IPS-NIHi7 (cell line): ENCODE results near the gene MAT2B.

Experiments used
- DNase-seq: peaks from one replicate; pipeline ENCODE4 v3.0.0; 2012; ENCODE audit warnings: mixed read lengths; ENCODE audit errors: extremely low spot score

The MAT2B gene

DNA sequence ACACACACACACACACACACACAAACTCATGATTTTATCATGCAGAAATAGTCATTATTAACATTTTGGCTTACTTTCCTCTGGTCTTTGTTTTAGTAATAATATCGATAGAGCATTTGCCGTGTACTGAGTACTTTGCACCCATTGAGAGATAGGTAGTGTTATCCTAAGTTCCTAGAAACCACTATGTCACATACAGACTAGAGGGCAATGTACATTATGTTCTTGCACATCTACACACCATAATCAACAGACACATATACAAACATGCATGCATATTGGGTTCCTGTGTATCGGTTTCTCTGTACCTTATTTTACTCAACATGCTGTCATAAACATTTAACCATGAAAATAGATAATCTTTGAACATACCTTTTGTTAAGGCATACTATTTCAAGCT, 45.7 kb downstream of the MAT2B start:
- DNase-seq: no peak

DNA sequence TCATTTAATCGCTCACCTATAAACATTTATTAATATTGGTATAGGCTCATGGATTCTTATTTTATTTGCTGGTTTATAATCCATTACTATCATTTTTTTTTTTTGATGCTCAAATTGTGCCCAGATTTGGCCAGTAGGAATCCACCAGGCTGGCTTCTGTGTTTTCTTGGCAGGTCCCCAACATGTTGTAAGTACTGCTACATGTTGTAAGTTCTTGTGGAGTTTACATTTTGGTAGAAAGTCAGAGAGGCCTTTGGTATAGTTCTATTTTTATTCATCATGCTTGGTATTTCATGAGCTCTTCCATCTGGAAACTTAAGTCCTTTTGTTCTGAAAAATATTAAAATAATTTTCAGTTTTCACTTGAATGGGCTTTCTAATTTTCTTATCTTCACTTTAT, 47.1 kb downstream of the MAT2B start:
- no peak for DNase-seq

DNA sequence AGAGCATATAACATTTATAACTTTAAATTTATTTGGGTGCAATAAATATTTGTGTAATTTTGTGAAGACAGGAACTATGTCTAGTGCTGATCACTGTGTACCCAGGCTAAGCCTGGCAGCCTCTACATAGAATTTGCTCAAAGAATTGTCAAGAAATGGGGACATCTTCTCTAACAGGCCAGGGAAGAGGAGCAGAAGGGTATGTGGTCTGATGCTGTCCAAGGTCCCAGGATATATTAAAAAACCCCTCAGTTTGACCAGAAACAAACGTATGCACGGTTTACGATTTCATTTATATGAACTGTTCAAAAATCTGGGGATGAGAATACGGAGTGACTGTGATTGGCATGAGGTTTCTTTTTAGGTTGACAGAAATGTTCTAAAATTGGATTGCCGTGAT, 55.9 kb downstream of the MAT2B start:
- DNase-seq: no peak

DNA sequence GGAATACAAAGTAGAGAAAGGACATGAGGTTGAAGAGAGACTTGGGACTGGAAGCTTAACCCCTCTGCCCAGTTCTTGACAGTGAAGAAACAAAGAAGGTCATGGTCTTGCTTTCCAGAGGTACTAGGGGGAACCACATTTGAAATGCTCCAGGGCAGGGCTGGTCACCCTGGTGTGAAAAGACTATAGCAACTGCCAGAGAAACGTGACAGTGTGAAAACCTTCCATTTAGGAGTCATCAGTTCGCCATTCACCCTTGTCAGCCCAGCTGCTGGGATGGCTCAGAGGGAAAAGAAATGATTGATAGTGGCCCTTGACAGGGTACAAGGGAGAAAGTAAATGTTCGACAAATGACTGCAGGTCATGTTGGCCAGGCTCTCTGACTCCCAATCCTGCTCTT, 56.7 kb downstream of the MAT2B start:
- no peak for DNase-seq

DNA sequence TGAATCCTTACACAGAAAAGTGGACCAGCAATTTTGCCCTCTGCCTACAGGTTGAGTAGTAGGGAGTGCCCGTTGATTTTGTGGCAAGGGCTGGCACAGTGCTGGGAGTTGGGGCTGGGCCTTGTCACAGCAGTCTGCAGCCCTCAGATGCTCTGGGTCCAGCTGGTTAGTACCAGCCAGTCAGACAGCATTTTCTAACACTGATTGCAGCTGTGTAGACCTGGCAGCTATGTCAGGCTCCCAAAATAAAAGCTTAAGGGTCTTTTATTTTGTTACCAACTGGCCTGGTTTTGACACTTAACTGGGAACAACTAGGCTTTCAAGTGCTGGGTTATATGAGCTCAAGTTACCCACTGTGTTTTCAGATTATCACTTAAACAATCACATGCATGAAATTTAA, 57.7 kb downstream of the MAT2B start:
- DNase-seq: no peak

DNA sequence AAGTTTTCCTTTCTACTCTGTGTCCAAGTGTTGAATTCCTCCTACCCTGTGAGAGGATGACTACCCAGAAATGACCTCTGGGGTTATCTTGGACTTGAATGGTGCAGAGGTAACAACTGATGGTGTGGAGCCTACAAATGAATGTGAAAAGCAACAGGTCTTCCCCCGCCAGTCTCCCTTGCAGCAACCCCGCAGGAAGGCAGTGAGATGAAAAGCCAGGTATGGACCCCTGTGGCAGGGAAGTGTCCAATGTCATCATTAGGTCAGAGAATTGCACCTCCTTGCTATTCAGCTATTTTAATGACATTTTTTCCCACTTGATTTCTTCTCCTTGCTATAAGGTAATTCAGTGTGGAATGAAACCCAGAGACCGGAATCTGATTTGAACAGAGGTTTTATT, 58.5 kb downstream of the MAT2B start:
- peak; percentile 35 for DNase-seq

DNA sequence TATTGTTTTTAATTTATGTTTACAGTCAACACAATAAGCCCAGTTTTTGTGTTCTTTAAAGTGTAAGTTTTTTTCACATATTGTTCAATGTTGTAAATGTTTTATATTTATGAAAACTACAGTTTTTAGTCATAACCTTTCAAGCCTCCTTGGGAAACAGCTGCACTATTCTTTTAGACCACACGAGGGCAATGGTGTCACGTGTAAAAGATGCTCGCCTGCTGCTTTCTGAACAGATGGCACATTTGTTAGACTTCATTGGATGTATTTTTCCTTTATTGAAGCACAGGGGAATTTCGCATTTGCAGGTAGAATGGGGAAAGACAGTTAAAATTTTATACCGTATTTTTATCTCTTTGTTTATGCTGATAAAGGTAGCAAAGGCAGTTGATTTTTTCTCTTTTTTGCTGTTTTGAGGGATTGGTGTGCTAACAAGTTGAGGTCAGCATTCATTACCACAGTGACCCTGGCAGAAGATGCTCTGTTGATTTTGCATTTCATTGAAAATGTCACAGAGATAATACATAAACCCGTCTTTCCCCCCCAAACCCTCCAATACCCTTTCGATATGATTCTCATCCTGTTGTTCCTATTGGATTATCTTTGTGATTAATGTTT, 59.0 kb downstream of the MAT2B start:
- peak; percentile 33 for DNase-seq

DNA sequence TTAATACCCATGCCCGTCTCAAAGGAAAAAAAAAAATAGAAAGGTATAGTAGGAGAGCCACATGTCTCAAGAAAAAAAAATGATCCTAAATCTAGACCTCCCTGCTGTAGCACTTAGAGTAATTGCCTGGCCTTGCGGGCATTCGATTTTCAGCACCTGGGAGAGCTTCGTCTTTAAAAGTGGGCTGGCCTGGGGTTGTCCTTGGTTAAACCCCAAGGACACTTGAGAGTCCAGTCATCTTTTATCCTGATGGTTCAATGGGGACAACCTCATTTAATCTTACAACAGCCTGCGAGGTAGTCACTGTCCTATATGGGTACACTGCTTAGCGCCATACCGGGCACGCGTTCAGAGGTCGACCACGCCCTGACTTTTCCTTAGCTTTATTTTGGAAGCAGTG, 60.1 kb downstream of the MAT2B start:
- peak; percentile 50 for DNase-seq

DNA sequence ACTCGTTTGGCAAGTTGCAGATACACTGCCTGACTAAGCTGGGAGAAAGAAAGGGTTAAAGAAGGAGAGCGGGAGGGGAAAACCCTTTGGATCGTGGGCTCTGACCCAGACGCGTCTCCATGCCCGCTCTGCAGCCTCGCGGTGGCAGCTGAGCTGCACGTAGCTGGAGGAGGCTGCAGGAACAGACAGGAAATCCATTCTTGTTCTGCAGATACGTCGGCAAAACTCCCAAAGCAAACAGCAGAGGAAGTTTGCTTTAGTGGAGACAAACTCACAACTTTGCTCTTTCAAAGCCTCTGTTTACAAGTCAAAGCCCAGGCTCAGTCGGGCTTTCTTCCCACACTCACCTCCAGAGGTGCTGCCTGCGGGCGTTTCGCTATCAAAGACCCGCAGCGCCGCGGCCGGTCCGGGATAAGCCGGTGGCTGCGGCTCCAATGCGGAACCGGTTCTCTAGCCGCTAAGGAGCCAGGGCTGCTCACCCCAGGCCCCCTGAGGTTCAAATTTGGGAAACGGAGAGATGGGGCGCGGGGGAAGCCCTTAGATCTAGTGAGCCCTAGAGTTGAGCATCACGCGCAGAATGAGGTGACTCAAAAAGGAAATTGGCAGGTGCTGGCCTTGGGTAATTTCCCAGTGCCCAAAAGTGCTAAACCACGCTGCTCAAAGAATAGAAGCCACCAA, 60.7 kb downstream of the MAT2B start:
- peak; percentile 54 for DNase-seq

DNA sequence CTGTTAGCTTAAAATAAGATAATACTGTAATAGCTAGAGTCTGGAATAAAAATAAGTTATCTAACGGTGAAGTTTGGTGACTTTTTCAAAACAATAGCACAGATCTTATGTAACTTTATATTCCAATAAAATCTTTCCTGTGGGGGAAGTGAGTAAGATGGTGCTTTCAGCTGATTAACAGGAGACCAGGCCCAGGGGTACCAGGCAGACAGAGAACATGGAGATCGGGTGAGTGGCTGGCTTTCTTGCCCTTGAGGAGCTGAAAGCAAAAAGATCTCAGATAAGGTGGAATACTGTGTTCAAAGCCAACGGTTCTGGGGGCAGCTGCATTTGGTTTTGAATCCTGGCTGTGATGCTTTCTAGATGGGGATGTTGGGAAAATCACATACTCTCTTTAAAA, 61.3 kb downstream of the MAT2B start:
- no peak for DNase-seq

DNA sequence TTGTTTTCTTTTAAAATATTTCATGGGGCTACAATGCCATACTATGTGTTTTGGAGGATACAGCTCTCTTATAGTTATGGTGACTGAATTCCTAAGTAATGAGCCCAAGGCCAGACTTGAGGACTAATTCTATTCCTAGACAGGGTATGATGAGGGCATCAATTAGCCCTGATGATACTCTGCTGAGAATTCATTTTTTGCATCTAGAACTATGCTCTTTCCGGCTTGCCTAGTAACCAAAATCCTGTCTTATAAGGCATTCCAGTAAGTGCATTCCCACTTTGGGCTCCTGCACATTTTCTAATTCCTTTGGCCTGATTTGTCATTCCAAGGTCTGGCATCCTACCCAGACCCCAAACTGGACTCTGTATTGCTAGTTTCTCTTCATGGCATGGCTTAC, 62.4 kb downstream of the MAT2B start:
- DNase-seq: no peak
